HEK293 (cell line): Measurements from ENCODE around the gene TMEM130.
A peak's percentile ranks its signal among the peaks of the same experiment; 100 is the strongest.

ENCODE experiments used
- CTCF ChIA-PET: fragments of 350-600 bp; formaldehyde crosslinking; extraction: SDS; loops from one replicate; lab custom pipeline; 2021; ENCODE audit warnings: antibody characterized with exemption; lab: Yijun Ruan, JAX
- POLR2A ChIA-PET: fragments of 300-600 bp; formaldehyde crosslinking; extraction: SDS; loops from one replicate; lab custom pipeline; 2020; ENCODE audit warnings: antibody characterized with exemption, inconsistent platforms; lab: Yijun Ruan, JAX
- H3K27ac ChIP-seq: fragments of 200-500 bp; sonication (Bioruptor generic); 2 replicates; pipeline ENCODE4 v1.5.1; 2014; ENCODE audit warnings: low read depth, low read length, control low read depth, inconsistent platforms; ENCODE audit errors: extremely low read depth
- H3K36me3 ChIP-seq, 2 experiments: fragments of 200-500 bp in 1 of 2; sonication (Bioruptor generic) in 1 of 2; 1 replicate in 1 of 2; 2 replicates in 1 of 2; pipeline ENCODE4 v1.5.1; 2014 to 2017; ENCODE audit warnings: inconsistent platforms in 2 of 2, low read length in 2 of 2; ENCODE audit not compliant: control insufficient read depth in 2 of 2, insufficient read depth in 1 of 2
- H3K4me1 ChIP-seq: fragments of 200-500 bp; sonication (Bioruptor generic); 2 replicates; pipeline ENCODE4 v1.5.1; 2014; ENCODE audit warnings: mild to moderate bottlenecking, low read length, inconsistent platforms; ENCODE audit not compliant: control insufficient read depth, insufficient read depth
- H3K4me3 ChIP-seq: 2 replicates; pipeline ENCODE4 v1.5.1; 2011; ENCODE audit warnings: low read depth, mild to moderate bottlenecking, control low read depth, low read length, moderate library complexity
- H3K9me3 ChIP-seq: fragments of 200-500 bp; sonication (Bioruptor generic); 2 replicates; pipeline ENCODE4 v1.5.1; 2014; ENCODE audit warnings: low read depth, low read length, inconsistent platforms; ENCODE audit not compliant: control insufficient read depth, insufficient read depth
- ATF2 ChIP-seq: fragments of 450-650 bp; formaldehyde crosslinking; IDR thresholded peaks from 2 replicates; pipeline ENCODE4 v1.5.1; 2016; ENCODE audit warnings: missing biosample characterization, missing genetic modification characterization, low read depth
- FEZF1 ChIP-seq: fragments of 450-650 bp; formaldehyde crosslinking; IDR thresholded peaks from 2 replicates; pipeline ENCODE4 v1.5.1; 2016; ENCODE audit warnings: missing biosample characterization, missing genetic modification characterization
- GLI4 ChIP-seq: fragments of 450-650 bp; formaldehyde crosslinking; IDR thresholded peaks from 2 replicates; pipeline ENCODE4 v1.5.1; 2016; ENCODE audit warnings: missing biosample characterization, missing genetic modification characterization
- HIC1 ChIP-seq: fragments of 450-650 bp; formaldehyde crosslinking; IDR thresholded peaks from 2 replicates; pipeline ENCODE4 v1.5.1; 2016; ENCODE audit warnings: missing biosample characterization, missing genetic modification characterization
- HOXA7 ChIP-seq: sonication (generic); formaldehyde crosslinking; IDR thresholded peaks from 2 replicates; pipeline ENCODE4 v1.8.1; 2022; ENCODE audit warnings: missing genetic modification reagents, borderline replicate concordance
- KLF1 ChIP-seq: fragments of 450-650 bp; formaldehyde crosslinking; IDR thresholded peaks from 2 replicates; pipeline ENCODE4 v1.5.1; 2016; ENCODE audit warnings: missing biosample characterization, missing genetic modification characterization
- KLF16 ChIP-seq: fragments of 450-650 bp; formaldehyde crosslinking; IDR thresholded peaks from 2 replicates; pipeline ENCODE4 v1.5.1; 2017; ENCODE audit warnings: missing biosample characterization, missing genetic modification characterization
- KLF8 ChIP-seq: fragments of 450-650 bp; formaldehyde crosslinking; IDR thresholded peaks from 2 replicates; pipeline ENCODE4 v1.5.1; 2016; ENCODE audit warnings: missing biosample characterization, missing genetic modification characterization
- RBAK ChIP-seq: fragments of 450-650 bp; formaldehyde crosslinking; IDR thresholded peaks from 2 replicates; pipeline ENCODE4 v1.5.1; 2016; ENCODE audit warnings: missing biosample characterization, missing genetic modification characterization
- ZBTB17 ChIP-seq: fragments of 450-650 bp; formaldehyde crosslinking; IDR thresholded peaks from 2 replicates; pipeline ENCODE4 v1.5.1; 2016; ENCODE audit warnings: missing biosample characterization, missing genetic modification characterization
- ZBTB21 ChIP-seq: fragments of 450-650 bp; formaldehyde crosslinking; IDR thresholded peaks from 2 replicates; pipeline ENCODE4 v1.5.1; 2017; ENCODE audit warnings: missing biosample characterization, missing genetic modification characterization
- ZFP41 ChIP-seq: fragments of 450-650 bp; formaldehyde crosslinking; IDR thresholded peaks from 2 replicates; pipeline ENCODE4 v1.5.1; 2016; ENCODE audit warnings: missing biosample characterization, missing genetic modification characterization, borderline replicate concordance
- ZNF114 ChIP-seq: fragments of 450-650 bp; formaldehyde crosslinking; IDR thresholded peaks from 2 replicates; pipeline ENCODE4 v1.5.0; 2017; ENCODE audit warnings: missing biosample characterization, missing genetic modification characterization
- ZNF221 ChIP-seq: fragments of 450-650 bp; formaldehyde crosslinking; IDR thresholded peaks from 2 replicates; pipeline ENCODE4 v1.5.1; 2017; ENCODE audit warnings: missing biosample characterization, missing genetic modification characterization, borderline replicate concordance
- ZNF239 ChIP-seq: fragments of 450-650 bp; formaldehyde crosslinking; IDR thresholded peaks from 2 replicates; pipeline ENCODE4 v1.5.1; 2016; ENCODE audit warnings: missing biosample characterization, missing genetic modification characterization
- ZNF24 ChIP-seq: fragments of 450-650 bp; formaldehyde crosslinking; IDR thresholded peaks from 2 replicates; pipeline ENCODE4 v1.5.1; 2016; ENCODE audit warnings: missing biosample characterization, missing genetic modification characterization
- ZNF280D ChIP-seq: fragments of 450-650 bp; formaldehyde crosslinking; IDR thresholded peaks from 2 replicates; pipeline ENCODE4 v1.5.1; 2016; ENCODE audit warnings: missing biosample characterization, missing genetic modification characterization
- ZNF404 ChIP-seq: fragments of 450-650 bp; formaldehyde crosslinking; IDR thresholded peaks from 2 replicates; pipeline ENCODE4 v1.5.1; 2017; ENCODE audit warnings: missing biosample characterization, missing genetic modification characterization
- ZNF473 ChIP-seq: fragments of 450-650 bp; formaldehyde crosslinking; IDR thresholded peaks from 2 replicates; pipeline ENCODE4 v1.5.1; 2017; ENCODE audit warnings: missing biosample characterization, missing genetic modification characterization
- ZNF561 ChIP-seq: fragments of 450-650 bp; IDR thresholded peaks from 2 replicates; pipeline ENCODE4 v1.5.1; 2018; ENCODE audit warnings: missing biosample characterization, missing genetic modification characterization, borderline replicate concordance
- ZNF571 ChIP-seq: fragments of 450-650 bp; formaldehyde crosslinking; IDR thresholded peaks from 2 replicates; pipeline ENCODE4 v1.5.0; 2017; ENCODE audit warnings: missing biosample characterization, missing genetic modification characterization
- ZNF610 ChIP-seq: fragments of 450-650 bp; formaldehyde crosslinking; IDR thresholded peaks from 2 replicates; pipeline ENCODE4 v1.5.1; 2016; ENCODE audit warnings: missing biosample characterization, missing genetic modification characterization, borderline replicate concordance
- ZNF654 ChIP-seq: fragments of 450-650 bp; formaldehyde crosslinking; IDR thresholded peaks from 2 replicates; pipeline ENCODE4 v1.5.1; 2016; ENCODE audit warnings: low read depth, missing biosample characterization, missing genetic modification characterization
- ZNF837 ChIP-seq: fragments of 450-650 bp; formaldehyde crosslinking; IDR thresholded peaks from 2 replicates; pipeline ENCODE4 v1.5.1; 2016; ENCODE audit warnings: missing biosample characterization, missing genetic modification characterization
- ZNF843 ChIP-seq: fragments of 450-650 bp; formaldehyde crosslinking; IDR thresholded peaks from 2 replicates; pipeline ENCODE4 v1.5.1; 2016; ENCODE audit warnings: missing biosample characterization, missing genetic modification characterization
- ZSCAN4 ChIP-seq: fragments of 450-650 bp; formaldehyde crosslinking; IDR thresholded peaks from 2 replicates; pipeline ENCODE4 v1.5.1; 2017; ENCODE audit warnings: missing biosample characterization, missing genetic modification characterization

The TMEM130 gene

GRCh38 chr7:98816241-98816640 is 53.6 kb downstream of the TMEM130 start:
- Histone ChIP-seq H3K27ac (no peak overlapping the region), H3K36me3 (no peaks in the 10 kb centered on the region), H3K4me1 (no peaks in the 10 kb centered on the region), H3K9me3 (no peaks in the 10 kb centered on the region), H3K4me3 (no peak overlapping the region)
- POLR2A ChIA-PET: no interaction called here
- TF ChIP-seq ZNF610: no peak
- no peak for TF ChIP-seq KLF1 (tag by site-specific recombination)
- no peak for TF ChIP-seq ZNF221
- no peak for TF ChIP-seq ZNF473
- no peak for TF ChIP-seq ZNF239 (tag by site-specific recombination)
- TF ChIP-seq ZSCAN4: no peak
- no peak for TF ChIP-seq ZNF280D
- CTCF ChIA-PET: interaction anchor here (0.8 to 1.5 kb wide), 3 partner anchors 13 to 17 kb away, joined by 3 to 4 read pairs (median 4); no protein-coding TSS in a partner anchor

GRCh38 chr7:98815313-98815712 is 54.5 kb downstream of the TMEM130 start:
- no peaks in the 10 kb centered on the region for H3K4me1 ChIP-seq
- no peak overlapping the region for H3K27ac ChIP-seq
- no peak overlapping the region for H3K4me3 ChIP-seq
- H3K36me3 ChIP-seq: no peaks in the 10 kb centered on the region
- no peaks in the 10 kb centered on the region for H3K9me3 ChIP-seq
- POLR2A ChIA-PET: no interaction called here
- CTCF ChIA-PET: no interaction called here
- TF ChIP-seq ZBTB17 (tag by site-specific recombination): peak; percentile 45
- no peak for TF ChIP-seq ATF2

- CTCF ChIA-PET: no interaction called here
- no peak overlapping the region for H3K27ac ChIP-seq
Observed at GRCh38 chr7:98811299-98811698, 58.5 kb downstream of the TMEM130 start.

More at GRCh38 chr7:98811299-98811698, 58.5 kb downstream of the TMEM130 start:
- Histone ChIP-seq H3K36me3 (no peaks in the 10 kb centered on the region), H3K4me3 (no peak overlapping the region), H3K9me3 (no peaks in the 10 kb centered on the region), H3K4me1 (no peaks in the 10 kb centered on the region)
- POLR2A ChIA-PET: no interaction called here
- TF ChIP-seq ZNF571 (tag by site-specific recombination) (no peak), RBAK (tag by site-specific recombination) (no peak), FEZF1 (tag by site-specific recombination) (no peak), ZNF837 (tag by site-specific recombination) (no peak), ZNF24 (no peak), KLF16 (tag by site-specific recombination) (no peak), ZNF843 (tag by site-specific recombination) (no peak), ZBTB21 (tag by site-specific recombination) (no peak), HIC1 (tag by site-specific recombination) (no peak), ZNF114 (tag by site-specific recombination) (no peak), KLF8 (tag by site-specific recombination) (no peak), HOXA7 (CRISPR knock-in tag) (no peak), GLI4 (tag by site-specific recombination) (no peak), ZNF654 (tag by site-specific recombination) (no peak), ZNF404 (no peak), ZFP41 (tag by site-specific recombination) (no peak), ZNF561 (tag by site-specific recombination) (no peak)
